GM18499 (cell line): ENCODE measurements around the gene CABP7.

Experiments used
- ATAC-seq: cut with Tn5 transposase; IDR thresholded peaks from one replicate; pipeline ENCODE4 v1.9.1; 2021; ENCODE audit warnings: moderate number of reproducible peaks; ENCODE audit not compliant: insufficient read depth, unreplicated experiment

The CABP7 gene

DNA sequence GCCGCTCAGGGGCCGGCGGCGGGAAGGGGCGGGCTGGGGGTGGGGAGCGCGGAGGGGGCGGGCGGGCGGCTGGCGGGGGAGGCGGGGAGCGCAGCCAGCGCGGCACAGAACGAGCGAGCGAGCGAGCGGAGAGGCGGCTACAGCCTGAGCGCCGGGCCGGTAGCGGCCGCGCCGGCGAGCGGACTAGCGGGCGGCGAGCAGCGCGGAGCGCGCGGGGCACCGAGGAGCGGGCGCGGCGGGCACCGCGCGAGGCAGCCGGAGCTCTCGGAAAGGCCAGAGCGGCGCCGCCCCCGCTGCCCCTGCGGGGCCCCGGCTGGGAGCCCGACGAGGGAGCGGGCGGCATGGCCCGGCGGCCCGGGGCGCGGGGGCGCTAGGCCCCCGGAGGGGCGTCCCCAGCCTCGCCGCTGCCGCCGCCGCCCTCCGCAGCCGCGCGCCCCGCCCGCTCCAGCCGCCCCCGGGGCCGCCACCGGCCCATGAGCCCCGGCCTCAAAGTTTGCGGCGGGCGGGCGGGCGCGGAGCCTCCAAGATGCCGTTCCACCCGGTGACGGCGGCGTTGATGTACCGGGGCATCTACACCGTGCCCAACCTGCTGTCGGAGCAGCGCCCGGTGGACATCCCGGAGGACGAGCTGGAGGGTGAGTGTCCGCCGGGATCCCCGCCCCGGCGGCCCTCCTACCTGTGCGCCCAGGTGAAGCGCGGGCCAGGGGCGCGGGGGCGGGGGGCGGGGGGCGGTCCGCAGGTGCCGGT is at the start of gene CABP7:
Gene CABP7 (plus strand): TSS at position 105 of the 747 bp plus-strand sequence. CDS start 422 bp downstream, at position 527.
- no peak for ATAC-seq

DNA sequence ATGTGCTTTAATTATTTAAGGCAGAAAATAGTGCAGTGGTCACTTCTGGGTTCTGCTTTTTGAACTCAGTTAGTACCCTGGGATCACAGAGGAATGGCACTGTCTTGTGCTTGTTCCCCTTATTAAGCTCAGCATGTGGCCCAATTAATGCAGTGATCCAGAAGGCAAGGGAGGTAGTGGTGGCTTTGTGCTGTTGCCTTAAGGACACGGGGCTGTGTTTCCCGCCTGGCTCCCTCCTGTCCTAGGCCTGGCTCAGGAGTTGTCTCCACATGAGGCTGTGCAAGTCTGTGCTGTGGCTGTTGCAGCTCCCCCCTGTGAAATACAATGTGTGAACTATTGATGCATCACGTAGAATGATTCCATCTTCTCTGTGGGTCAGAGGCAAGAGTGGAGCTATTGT is 49.2 kb upstream of the CABP7 start:
- ATAC-seq: no peak

DNA sequence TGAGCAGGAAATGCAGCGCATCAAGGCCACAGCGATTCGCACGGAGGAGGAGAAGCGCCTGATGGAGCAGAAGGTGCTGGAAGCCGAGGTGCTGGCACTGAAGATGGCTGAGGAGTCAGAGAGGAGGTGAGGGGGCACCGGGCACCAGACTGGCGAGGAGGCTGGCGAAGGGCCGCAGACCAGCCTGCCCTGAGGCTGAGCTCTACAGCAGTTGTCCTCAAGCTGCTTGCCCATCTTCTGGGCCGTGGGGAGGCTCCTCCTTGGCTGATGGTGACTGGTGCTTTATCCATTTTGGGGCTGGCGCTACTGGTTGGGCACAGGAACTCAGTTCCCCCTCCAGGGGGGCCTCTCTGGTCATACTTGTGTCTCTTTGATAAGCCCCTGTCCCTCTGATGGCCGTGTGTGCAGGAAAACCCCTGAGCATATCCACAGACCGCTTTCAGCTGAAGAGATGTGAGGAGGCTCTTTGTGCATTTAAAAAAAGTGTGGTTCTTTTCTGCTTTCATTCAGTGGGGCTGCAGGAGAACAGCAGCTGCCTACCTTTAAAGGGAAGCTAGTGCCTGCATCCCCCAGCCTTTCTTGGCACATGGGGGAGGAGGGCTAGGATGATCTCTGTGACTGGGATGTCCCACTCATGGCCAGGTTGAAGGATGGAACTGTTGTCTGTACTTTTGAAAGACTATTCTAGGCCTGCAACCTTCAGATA is 46.3 kb upstream of the CABP7 start:
- ATAC-seq: no peak

DNA sequence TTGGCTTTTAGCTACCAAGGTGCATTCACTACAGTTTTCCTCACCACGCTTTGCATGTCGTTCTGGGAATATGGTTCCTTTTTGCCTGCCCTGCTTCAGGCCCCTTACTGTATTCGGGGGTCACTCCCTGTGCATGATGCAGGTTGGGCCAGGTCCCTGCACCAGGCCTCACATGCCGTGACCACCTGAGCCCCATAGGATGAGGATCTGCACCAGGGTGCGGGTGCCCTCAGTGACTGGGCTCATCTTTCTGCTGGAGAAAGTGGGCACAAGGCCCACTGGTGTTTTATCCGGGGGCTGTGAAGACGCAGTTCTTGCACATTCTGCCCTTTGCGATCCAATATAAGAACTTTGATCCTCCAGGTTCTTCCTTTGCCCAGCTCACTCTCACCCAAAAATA is 45.7 kb upstream of the CABP7 start:
- ATAC-seq: no peak

GRCh38 chr22:29679316-29679715 is 40.5 kb upstream of the CABP7 start:
- ATAC-seq: no peak

- no peak for ATAC-seq
Observed at GRCh38 chr22:29683536-29683935, 36.3 kb upstream of the CABP7 start.

DNA sequence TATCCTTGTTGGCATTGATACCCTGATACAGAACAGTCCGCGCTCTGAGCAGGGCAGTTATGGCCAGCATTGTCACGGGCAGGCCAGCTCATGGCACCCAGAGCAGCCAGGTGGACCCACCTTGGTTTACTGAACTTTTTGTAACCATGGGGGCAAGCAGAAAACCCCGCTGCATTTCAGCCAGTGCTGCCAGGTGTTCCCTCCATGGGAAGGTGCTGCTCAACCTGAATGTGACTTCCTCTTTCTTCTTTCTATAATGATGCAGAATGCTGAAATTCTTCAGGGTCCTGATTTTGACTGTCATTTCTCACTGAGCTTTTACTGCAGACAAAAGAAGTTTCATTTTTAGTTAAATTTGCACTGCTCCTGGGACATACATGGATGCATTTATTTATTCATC is 35.6 kb upstream of the CABP7 start:
- no peak for ATAC-seq

- ATAC-seq: no peak
Observed at GRCh38 chr22:29689206-29689879, 30.5 kb upstream of the CABP7 start.

DNA sequence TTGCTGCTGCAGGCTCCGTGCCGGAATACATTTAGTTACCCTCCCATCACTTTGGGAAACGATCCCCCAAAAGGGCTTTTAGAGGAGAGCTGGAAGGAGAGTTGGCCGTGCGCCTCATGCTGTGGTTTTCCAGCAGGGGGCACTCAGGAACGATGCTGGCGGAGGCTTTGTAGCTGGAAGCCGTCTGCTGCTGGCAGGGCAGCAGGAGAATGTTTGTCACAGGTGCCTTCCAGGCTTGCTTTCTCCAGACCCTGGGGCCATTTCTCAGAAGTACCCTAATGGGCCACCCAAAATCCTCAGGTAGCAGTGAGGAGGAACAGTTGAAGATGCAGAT is 30.0 kb upstream of the CABP7 start:
- ATAC-seq: no peak

GRCh38 chr22:29690476-29690875 is 29.3 kb upstream of the CABP7 start:
- ATAC-seq: no peak

- ATAC-seq: no peak
Observed at GRCh38 chr22:29691636-29692326, 28.0 kb upstream of the CABP7 start.

- ATAC-seq: no peak
Observed at GRCh38 chr22:29692327-29692640, 27.5 kb upstream of the CABP7 start.

DNA sequence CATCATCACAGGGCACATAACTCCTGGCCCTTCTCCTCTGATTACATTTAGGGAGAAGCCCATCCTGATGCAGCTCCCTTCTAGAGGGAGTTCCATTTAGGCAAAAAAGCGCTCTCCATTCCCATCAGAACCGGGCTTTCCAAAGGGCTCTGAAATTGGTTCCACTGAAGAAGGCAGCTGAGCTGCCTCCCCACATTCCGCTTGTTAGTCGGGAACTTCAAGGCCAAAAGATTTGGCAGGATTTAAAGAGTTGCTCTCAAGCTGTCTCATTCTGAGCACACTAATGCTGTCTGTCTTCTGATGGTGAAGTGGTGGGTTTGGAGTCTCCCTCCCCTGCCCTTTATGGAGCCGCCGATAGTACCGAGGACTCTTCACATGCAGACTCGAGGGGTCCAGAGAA is 26.6 kb upstream of the CABP7 start:
- ATAC-seq: no peak

GRCh38 chr22:29693671-29694070 is 26.1 kb upstream of the CABP7 start:
- ATAC-seq: no peak

- no peak for ATAC-seq
Observed at GRCh38 chr22:29695129-29695926, 24.5 kb upstream of the CABP7 start.

DNA sequence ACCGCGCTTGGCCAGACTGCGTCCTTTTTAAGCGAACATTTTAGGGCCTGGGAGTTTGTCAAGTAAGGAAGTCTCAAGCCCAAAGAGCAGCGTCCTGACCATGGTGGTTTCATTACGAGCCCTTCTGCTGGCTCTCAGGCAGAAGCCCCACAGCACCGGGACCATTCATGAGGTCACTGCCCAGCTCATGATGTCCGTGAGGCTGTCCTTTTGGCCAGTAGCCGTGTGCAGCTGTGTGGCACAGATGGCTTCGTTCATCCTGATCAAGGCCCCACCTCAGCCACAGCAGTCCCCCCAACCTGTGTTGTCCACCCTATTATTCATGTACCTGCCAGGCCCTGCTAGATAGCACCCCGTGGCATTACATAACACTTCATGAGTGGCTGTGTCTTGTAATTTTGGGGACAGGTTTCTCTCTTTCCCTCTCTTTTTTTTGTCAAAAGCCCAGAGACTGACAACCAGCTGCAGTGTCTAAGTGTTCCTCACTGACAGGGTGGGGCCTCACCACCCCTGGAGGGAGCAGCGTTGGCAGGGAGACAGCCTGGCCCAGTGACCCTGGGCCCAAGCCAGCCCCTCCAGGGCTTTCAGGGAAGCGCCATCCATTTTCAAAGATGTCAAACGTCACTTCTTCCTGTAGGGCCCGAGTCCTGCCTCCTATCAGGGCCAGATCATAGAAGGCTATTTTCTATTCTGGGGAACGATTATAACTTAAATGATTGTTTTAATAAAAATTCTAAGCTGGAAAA is 21.8 kb upstream of the CABP7 start:
- ATAC-seq: no peak

DNA sequence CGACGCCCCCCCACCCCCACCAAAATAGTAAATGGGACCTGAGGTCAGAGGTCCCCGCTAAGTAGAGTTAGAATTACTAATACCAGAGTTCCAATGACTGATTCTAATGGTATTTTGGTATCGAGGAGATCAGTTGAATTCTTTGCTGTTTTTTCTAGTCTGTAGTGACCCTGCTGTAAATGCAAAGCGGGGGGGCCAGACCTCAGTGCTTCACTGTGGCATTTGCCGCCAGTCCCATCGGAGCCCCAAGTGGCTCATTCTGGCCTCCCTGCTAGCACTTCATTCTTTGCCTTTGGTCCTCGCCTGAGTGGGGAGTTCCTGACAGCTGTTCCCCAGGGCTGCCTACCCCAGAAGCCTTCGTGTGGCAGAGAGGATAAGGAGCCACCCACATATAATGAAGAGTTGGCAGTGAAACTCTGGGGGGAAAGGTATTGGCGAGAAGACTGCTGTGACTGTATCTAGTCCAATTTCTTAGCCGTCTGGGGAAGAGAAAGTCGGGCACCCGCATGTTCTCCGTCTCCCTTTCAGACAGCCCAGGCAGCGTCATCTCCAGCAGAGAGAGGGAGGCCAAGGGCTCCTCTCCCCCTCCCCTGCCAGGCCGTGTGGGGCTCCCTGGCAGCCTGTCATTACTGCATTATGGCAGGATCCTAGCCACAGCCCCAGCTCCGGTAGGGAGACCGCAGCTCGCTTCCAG is 19.4 kb upstream of the CABP7 start:
- no peak for ATAC-seq

- ATAC-seq: no peak
Observed at GRCh38 chr22:29700900-29701154, 19.0 kb upstream of the CABP7 start.
